ENCODE data around the gene CEP128. TPM values are rescaled to one million over a fixed set of nuclear protein-coding genes. Genes with fewer than 3 reads are reported as not detected.

The CEP128 gene
- total RNA-seq, 1 experiment from 2014 or later, result 16.7 TPM

- CTCF ChIA-PET, result no interaction called here
- Mint-ChIP-seq H3K4me1 (ENCODE audit: low read depth, unreplicated experiment) (peaks cover 8% of the 10 kb centered on the region), H3K9me3 (ENCODE audit: unreplicated experiment) (no peaks in the 10 kb centered on the region), H3K4me3 (ENCODE audit: unreplicated experiment) (no peak overlapping the region), H3K27me3 (ENCODE audit: insufficient read depth, unreplicated experiment) (no peaks in the 10 kb centered on the region), H3K36me3 (ENCODE audit: insufficient read depth, unreplicated experiment) (no peaks in the 10 kb centered on the region), H3K27ac (ENCODE audit: unreplicated experiment) (no peak overlapping the region)
- H3K9me3 ChIP-seq, result no peaks in the 10 kb centered on the region
- BruUV-seq (replicated peaks), result no TSS peak
- H3K27me3 ChIP-seq (replicated peaks; ENCODE audit: control insufficient read depth, insufficient read depth, low read length), result no peaks in the 10 kb centered on the region
- POLR2A ChIA-PET, result no interaction called here
- H3K36me3 ChIP-seq (ENCODE audit: control insufficient read depth, insufficient read depth, low read length), result no peaks in the 10 kb centered on the region
- no peak overlapping the region for H3K4me3 ChIP-seq (ENCODE audit: low read depth, low read length)
- no peak for DNase-seq
- intact Hi-C loops (cut with micrococcal nuclease; ENCODE audit: unreplicated experiment), result no loop called here
- H3K4me1 ChIP-seq, result peaks cover 10% of the 10 kb centered on the region
- TF ChIP-seq, protein P1, sequence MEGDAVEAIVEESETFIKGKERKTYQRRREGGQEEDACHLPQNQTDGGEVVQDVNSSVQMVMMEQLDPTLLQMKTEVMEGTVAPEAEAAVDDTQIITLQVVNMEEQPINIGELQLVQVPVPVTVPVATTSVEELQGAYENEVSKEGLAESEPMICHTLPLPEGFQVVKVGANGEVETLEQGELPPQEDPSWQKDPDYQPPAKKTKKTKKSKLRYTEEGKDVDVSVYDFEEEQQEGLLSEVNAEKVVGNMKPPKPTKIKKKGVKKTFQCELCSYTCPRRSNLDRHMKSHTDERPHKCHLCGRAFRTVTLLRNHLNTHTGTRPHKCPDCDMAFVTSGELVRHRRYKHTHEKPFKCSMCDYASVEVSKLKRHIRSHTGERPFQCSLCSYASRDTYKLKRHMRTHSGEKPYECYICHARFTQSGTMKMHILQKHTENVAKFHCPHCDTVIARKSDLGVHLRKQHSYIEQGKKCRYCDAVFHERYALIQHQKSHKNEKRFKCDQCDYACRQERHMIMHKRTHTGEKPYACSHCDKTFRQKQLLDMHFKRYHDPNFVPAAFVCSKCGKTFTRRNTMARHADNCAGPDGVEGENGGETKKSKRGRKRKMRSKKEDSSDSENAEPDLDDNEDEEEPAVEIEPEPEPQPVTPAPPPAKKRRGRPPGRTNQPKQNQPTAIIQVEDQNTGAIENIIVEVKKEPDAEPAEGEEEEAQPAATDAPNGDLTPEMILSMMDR (IDR thresholded peaks at IDR 0.05; ENCODE audit: insufficient read depth in 1 of 2, low read depth in 1 of 2, low read length in 1 of 2, severe bottlenecking in 1 of 2, unreplicated experiment in 1 of 2), result no peak
These were observed 39.7 kb downstream of the CEP128 start for GRCh38 chr14:80901822-80902221.

DNA sequence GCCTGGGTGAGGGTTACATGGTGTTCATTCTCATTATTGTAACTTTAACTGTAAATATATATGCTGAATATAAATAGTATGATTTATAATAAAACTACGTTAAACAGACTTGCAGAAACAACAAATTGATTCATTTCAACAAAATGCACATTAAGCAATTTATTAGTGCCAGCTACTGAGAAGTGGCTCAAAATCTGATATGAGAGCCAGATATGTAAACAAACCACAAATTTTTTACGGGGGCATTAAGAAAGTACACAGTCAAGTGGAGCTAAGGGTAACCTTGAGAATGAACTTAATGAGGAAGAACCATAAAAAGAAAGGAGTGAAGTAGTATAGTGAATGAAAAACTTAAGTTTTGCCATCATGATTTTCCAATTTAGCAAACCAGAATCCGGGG lies 40.3 kb downstream of the CEP128 start:
- no peaks in the 10 kb centered on the region for H3K27me3 Mint-ChIP-seq (ENCODE audit: insufficient read depth, unreplicated experiment)

DNA sequence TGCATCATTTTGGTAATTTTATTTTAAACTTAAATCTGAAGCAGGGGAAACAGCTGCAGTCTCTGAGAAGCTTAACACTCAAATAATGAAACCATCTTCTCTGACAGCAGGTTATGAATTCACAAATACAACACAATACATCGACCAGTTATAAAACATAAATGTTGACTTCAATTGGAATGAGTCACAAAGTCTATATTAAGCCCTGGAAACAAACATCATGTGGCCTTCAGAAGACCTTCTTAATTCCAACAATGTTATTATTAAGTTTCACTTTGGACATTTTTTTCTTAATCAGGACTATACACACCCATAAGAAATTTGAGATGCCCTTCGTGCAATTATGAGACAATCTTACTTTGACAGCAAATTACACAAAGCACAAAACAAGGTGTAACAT lies 68.9 kb downstream of the CEP128 start:
- Histone ChIP-seq H3K4me1 (no peaks in the 10 kb centered on the region), H3K36me3 (ENCODE audit: control insufficient read depth, insufficient read depth, low read length) (no peaks in the 10 kb centered on the region), H3K9me3 (peaks cover 10% of the 10 kb centered on the region; the same call in 1 of the 2 replicates), H3K27me3 (replicated peaks; ENCODE audit: control insufficient read depth, insufficient read depth, low read length) (no peaks in the 10 kb centered on the region), H3K4me3 (ENCODE audit: low read depth, low read length) (no peak overlapping the region)
- ChIA-PET CTCF (no interaction called here), POLR2A (no interaction called here)
- Mint-ChIP-seq H3K4me3 (ENCODE audit: unreplicated experiment) (no peak overlapping the region), H3K4me1 (ENCODE audit: low read depth, unreplicated experiment) (no peaks in the 10 kb centered on the region), H3K27ac (ENCODE audit: unreplicated experiment) (no peak overlapping the region), H3K27me3 (ENCODE audit: insufficient read depth, unreplicated experiment) (no peaks in the 10 kb centered on the region), H3K36me3 (ENCODE audit: insufficient read depth, unreplicated experiment) (no peaks in the 10 kb centered on the region), H3K9me3 (ENCODE audit: unreplicated experiment) (peaks cover 39% of the 10 kb centered on the region)
- DNase-seq, result no peak
- TF ChIP-seq, protein P1 (IDR thresholded peaks at IDR 0.05; ENCODE audit: insufficient read depth in 1 of 2, low read depth in 1 of 2, low read length in 1 of 2, severe bottlenecking in 1 of 2, unreplicated experiment in 1 of 2), result no peak
- no TSS peak for BruUV-seq (replicated peaks)
- intact Hi-C loops (cut with micrococcal nuclease; ENCODE audit: unreplicated experiment), result no loop called here

More for the DNA sequence above, 40.3 kb downstream of the CEP128 start:
- no peaks in the 10 kb centered on the region for H3K36me3 ChIP-seq (ENCODE audit: control insufficient read depth, insufficient read depth, low read length)
- POLR2A ChIA-PET, result no interaction called here
- H3K4me1 Mint-ChIP-seq (ENCODE audit: low read depth, unreplicated experiment), result peaks cover 8% of the 10 kb centered on the region
- no peaks in the 10 kb centered on the region for H3K36me3 Mint-ChIP-seq (ENCODE audit: insufficient read depth, unreplicated experiment)
- CTCF ChIA-PET, result no interaction called here
- DNase-seq, result no peak
- intact Hi-C loops (cut with micrococcal nuclease; ENCODE audit: unreplicated experiment), result no loop called here
- no TSS peak for BruUV-seq (replicated peaks)
- no peaks in the 10 kb centered on the region for H3K27me3 ChIP-seq (replicated peaks; ENCODE audit: control insufficient read depth, insufficient read depth, low read length)
- no peaks in the 10 kb centered on the region for H3K9me3 Mint-ChIP-seq (ENCODE audit: unreplicated experiment)
- TF ChIP-seq, protein P1 (IDR thresholded peaks at IDR 0.05; ENCODE audit: insufficient read depth in 1 of 2, low read depth in 1 of 2, low read length in 1 of 2, severe bottlenecking in 1 of 2, unreplicated experiment in 1 of 2), result no peak
- H3K9me3 ChIP-seq, result no peaks in the 10 kb centered on the region
- H3K4me1 ChIP-seq, result peaks cover 10% of the 10 kb centered on the region
- no peak overlapping the region for H3K4me3 Mint-ChIP-seq (ENCODE audit: unreplicated experiment)
- H3K27ac Mint-ChIP-seq (ENCODE audit: unreplicated experiment), result no peak overlapping the region
- no peak overlapping the region for H3K4me3 ChIP-seq (ENCODE audit: low read depth, low read length)

Measured in Caco-2 (cell line).